Stimulated activated CD8-positive, alpha-beta memory T cell treated with anti-CD3 and anti-CD28 coated beads, Interleukin-15, amount 100 ng/mL, for 1 hour (primary cell): ENCODE results near the gene FNDC3B.

Source experiments
- DNase-seq: peaks from one replicate; pipeline ENCODE4 v3.0.0-alpha.2; 2020; ENCODE audit warnings: low read depth

FNDC3B gene

GRCh38 chr3:172054115-172054764 is 14.9 kb downstream of the FNDC3B start:
- DNase-seq: no peak

- no peak for DNase-seq
Measured at GRCh38 chr3:172056416-172056815, 17.0 kb downstream of the FNDC3B start.

GRCh38 chr3:172057059-172057458 is 17.7 kb downstream of the FNDC3B start:
- no peak for DNase-seq

- no peak for DNase-seq
Measured at GRCh38 chr3:172057624-172058327, 18.4 kb downstream of the FNDC3B start.

GRCh38 chr3:172059532-172059931 is 20.2 kb downstream of the FNDC3B start:
- DNase-seq: no peak

GRCh38 chr3:172060234-172060633 is 20.9 kb downstream of the FNDC3B start:
- DNase-seq: no peak

GRCh38 chr3:172061724-172062184 is 22.4 kb downstream of the FNDC3B start:
- DNase-seq: no peak

- no peak for DNase-seq
Measured at GRCh38 chr3:172062761-172063160, 23.4 kb downstream of the FNDC3B start.

GRCh38 chr3:172063456-172064432 is 24.4 kb downstream of the FNDC3B start:
- no peak for DNase-seq

GRCh38 chr3:172065527-172065926 is 26.1 kb downstream of the FNDC3B start:
- DNase-seq: no peak

- no peak for DNase-seq
Measured at GRCh38 chr3:172065967-172066762, 26.8 kb downstream of the FNDC3B start.

GRCh38 chr3:172066880-172067796 is 27.8 kb downstream of the FNDC3B start:
- DNase-seq: no peak

GRCh38 chr3:172067837-172068440 is 28.6 kb downstream of the FNDC3B start:
- DNase-seq: no peak

- DNase-seq: no peak
Measured at GRCh38 chr3:172068977-172069376, 29.6 kb downstream of the FNDC3B start.

GRCh38 chr3:172069478-172069877 is 30.1 kb downstream of the FNDC3B start:
- DNase-seq: no peak

GRCh38 chr3:172070269-172070668 is 30.9 kb downstream of the FNDC3B start:
- no peak for DNase-seq

GRCh38 chr3:172070802-172071201 is 31.4 kb downstream of the FNDC3B start:
- DNase-seq: no peak

- no peak for DNase-seq
Measured at GRCh38 chr3:172071780-172072330, 32.5 kb downstream of the FNDC3B start.

- no peak for DNase-seq
Measured at GRCh38 chr3:172072543-172072942, 33.2 kb downstream of the FNDC3B start.
